Parathyroid adenoma (tissue), 2 donors: Measurements from ENCODE around the gene LSM10.

Experiments used
- H2AFZ ChIP-seq: fragments of 300-600 bp; sonication (generic); one replicate; pipeline ENCODE4 v1.7.0; 2017; ENCODE audit warnings: antibody characterized with exemption, mild to moderate bottlenecking
- H3K27ac ChIP-seq: fragments of 300-600 bp; sonication (generic); one replicate; pipeline ENCODE4 v1.7.0; 2017
- H3K27me3 ChIP-seq: fragments of 300-600 bp; sonication (generic); one replicate; pipeline ENCODE4 v1.7.0; 2017; ENCODE audit warnings: low read length; ENCODE audit not compliant: control insufficient read depth, insufficient read depth
- H3K36me3 ChIP-seq: fragments of 300-600 bp; sonication (generic); one replicate; pipeline ENCODE4 v1.7.0; 2017; ENCODE audit warnings: low read length; ENCODE audit not compliant: control insufficient read depth, insufficient read depth
- H3K4me1 ChIP-seq: fragments of 300-600 bp; sonication (generic); one replicate; pipeline ENCODE4 v1.7.0; 2017; ENCODE audit warnings: control low read depth
- H3K4me2 ChIP-seq: fragments of 300-600 bp; sonication (generic); one replicate; pipeline ENCODE4 v1.7.0; 2017; ENCODE audit warnings: low read length
- H3K4me3 ChIP-seq: fragments of 300-600 bp; sonication (generic); one replicate; pipeline ENCODE4 v1.7.0; 2017; ENCODE audit warnings: low read depth, low read length
- H3K79me2 ChIP-seq: fragments of 300-600 bp; sonication (generic); one replicate; pipeline ENCODE4 v1.7.0; 2017; ENCODE audit warnings: control low read depth
- H3K9ac ChIP-seq: fragments of 300-600 bp; sonication (generic); one replicate; pipeline ENCODE4 v1.7.0; 2017; ENCODE audit warnings: mild to moderate bottlenecking
- H3K9me3 ChIP-seq: fragments of 300-600 bp; sonication (generic); one replicate; pipeline ENCODE4 v1.7.0; 2017; ENCODE audit warnings: low read length; ENCODE audit not compliant: control insufficient read depth
- TF ChIP-seq, protein P1 (sequence below): fragments of 300-600 bp; sonication (generic); IDR thresholded peaks from one replicate; pipeline ENCODE4 v1.7.0; 2017; ENCODE audit warnings: antibody characterized with exemption, mild to moderate bottlenecking
- donor health status: primary hyperparathyroidism.

The LSM10 gene

DNA sequence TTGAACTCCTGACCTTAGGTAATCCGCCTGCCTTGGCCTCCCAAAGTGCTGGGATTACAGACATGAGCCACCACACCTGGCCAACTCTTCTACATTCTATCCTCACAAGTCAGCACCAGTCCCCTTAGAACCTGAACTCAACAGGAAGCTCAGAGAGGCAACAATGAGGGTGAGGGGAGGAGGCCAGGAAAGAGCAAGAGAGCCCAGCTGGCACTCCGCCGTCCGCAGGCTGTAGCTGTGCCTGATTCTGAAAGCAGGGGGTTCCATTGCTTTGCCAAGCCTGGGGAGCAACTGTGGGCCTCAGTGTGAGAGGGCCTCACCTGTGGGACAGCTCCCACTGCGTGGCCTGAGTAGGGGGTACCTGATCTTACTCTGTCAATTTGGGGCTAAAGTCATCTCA, 30.6 kb downstream of the LSM10 start:
- Histone ChIP-seq H3K36me3 (no peaks in the 10 kb centered on the region), H3K4me2 (no peak overlapping the region), H3K27ac (no peak overlapping the region), H3K79me2 (peaks cover 10% of the 10 kb centered on the region), H3K4me3 (no peak overlapping the region), H3K27me3 (no peaks in the 10 kb centered on the region), H3K4me1 (peaks cover 4% of the 10 kb centered on the region), H2AFZ (no peak overlapping the region), H3K9ac (no peak overlapping the region), H3K9me3 (no peaks in the 10 kb centered on the region)
- TF ChIP-seq, protein P1, sequence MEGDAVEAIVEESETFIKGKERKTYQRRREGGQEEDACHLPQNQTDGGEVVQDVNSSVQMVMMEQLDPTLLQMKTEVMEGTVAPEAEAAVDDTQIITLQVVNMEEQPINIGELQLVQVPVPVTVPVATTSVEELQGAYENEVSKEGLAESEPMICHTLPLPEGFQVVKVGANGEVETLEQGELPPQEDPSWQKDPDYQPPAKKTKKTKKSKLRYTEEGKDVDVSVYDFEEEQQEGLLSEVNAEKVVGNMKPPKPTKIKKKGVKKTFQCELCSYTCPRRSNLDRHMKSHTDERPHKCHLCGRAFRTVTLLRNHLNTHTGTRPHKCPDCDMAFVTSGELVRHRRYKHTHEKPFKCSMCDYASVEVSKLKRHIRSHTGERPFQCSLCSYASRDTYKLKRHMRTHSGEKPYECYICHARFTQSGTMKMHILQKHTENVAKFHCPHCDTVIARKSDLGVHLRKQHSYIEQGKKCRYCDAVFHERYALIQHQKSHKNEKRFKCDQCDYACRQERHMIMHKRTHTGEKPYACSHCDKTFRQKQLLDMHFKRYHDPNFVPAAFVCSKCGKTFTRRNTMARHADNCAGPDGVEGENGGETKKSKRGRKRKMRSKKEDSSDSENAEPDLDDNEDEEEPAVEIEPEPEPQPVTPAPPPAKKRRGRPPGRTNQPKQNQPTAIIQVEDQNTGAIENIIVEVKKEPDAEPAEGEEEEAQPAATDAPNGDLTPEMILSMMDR: no peak

DNA sequence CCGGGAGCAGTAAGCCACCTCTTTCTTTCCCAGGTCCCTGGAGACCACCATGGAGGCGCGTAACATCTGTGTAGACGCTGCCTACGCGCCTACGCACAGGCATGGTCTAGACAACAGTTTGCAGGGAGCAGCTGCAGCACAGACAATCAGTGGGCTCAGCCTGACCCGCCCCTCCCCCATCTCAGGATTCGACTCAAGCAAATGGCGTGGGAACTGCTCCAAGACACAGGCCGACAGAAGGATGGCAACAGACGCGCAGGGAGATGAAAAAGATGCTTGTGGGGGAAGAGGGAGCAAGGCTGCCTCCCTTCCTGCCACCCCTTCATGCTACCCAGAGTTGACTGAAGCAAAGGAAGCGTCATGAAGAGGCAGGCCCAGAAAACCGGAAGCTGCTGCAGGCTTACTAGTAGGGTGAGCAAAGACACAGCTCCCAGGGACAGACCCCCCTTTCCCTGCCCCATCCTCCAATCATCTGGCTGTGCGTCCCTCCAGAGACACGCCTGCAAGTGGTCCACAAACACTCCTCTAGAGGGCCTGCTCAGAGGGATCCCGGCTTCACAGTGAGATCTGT, 31.5 kb downstream of the LSM10 start:
- no peak overlapping the region for H3K9ac ChIP-seq
- peak overlapping the region; percentile 19 for H3K27ac ChIP-seq

DNA sequence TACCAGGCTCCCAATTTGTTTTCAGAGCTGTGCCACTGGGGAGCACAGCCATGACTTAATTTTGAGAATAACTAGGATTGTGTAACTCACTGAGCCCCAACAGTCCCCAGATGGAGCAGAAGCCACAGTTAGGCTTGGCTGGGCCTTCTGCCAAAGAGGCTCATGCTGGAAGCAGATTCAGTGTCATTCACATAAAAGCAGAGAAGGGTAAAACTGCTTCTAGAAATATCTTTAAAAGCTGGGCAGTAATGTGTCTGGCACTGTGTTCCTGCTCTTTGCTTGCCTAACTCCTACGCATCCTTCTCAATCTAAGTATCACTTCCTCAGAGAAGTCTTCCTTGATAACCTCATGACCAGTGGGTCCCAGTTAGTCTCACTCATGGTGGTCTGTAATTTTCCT, 32.3 kb downstream of the LSM10 start:
- Histone ChIP-seq H3K9me3 (no peaks in the 10 kb centered on the region), H2AFZ (no peak overlapping the region), H3K9ac (no peak overlapping the region), H3K4me1 (peaks cover 4% of the 10 kb centered on the region), H3K4me2 (no peak overlapping the region), H3K4me3 (no peak overlapping the region), H3K27me3 (no peaks in the 10 kb centered on the region), H3K27ac (no peak overlapping the region), H3K79me2 (peaks cover 13% of the 10 kb centered on the region), H3K36me3 (no peaks in the 10 kb centered on the region)
- TF ChIP-seq, protein P1: no peak

More for the DNA sequence above, 31.5 kb downstream of the LSM10 start:
- Histone ChIP-seq H3K4me3 (no peak overlapping the region), H3K36me3 (no peaks in the 10 kb centered on the region), H3K9me3 (no peaks in the 10 kb centered on the region), H3K27me3 (no peaks in the 10 kb centered on the region), H3K4me2 (no peak overlapping the region), H2AFZ (no peak overlapping the region), H3K4me1 (peaks cover 4% of the 10 kb centered on the region), H3K79me2 (peaks cover 13% of the 10 kb centered on the region)
- TF ChIP-seq, protein P1: no peak

DNA sequence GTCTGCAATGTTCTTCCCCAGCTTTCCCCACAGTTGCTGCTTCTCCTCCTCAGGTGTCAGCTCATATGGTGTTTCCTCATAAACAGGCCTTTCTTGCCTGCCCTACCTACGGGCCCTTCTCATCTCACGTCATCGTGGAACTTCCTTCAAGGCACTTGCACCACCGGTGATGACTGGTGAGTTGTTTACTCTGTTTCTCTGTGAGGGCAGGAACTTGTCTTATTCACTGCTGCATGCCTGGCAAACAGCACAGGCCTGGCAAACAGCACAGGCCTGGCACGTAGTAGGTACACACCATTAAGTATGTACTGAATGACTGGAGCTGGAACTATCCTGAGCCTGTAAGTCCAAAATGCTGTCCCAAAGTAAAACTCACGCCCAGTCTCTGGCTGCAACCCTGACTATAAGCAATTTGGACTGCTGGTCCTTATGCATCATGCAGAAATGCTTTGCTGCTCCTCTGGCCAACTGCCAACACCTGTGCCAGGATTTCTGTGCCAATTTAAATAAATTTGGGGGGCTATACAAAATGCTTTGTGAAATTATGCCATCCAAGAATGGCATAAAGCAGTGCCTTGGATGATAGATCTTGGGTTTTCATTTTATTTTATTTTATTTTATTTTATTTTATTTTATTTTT, 37.7 kb downstream of the LSM10 start:
- Histone ChIP-seq H3K79me2 (peaks cover 7% of the 10 kb centered on the region), H3K4me1 (peaks cover 3% of the 10 kb centered on the region), H3K4me2 (peak overlapping the region; percentile 41), H3K36me3 (no peaks in the 10 kb centered on the region), H3K27ac (no peak overlapping the region), H3K27me3 (no peaks in the 10 kb centered on the region), H3K9ac (no peak overlapping the region), H2AFZ (no peak overlapping the region), H3K9me3 (no peaks in the 10 kb centered on the region), H3K4me3 (no peak overlapping the region)
- TF ChIP-seq, protein P1: no peak

DNA sequence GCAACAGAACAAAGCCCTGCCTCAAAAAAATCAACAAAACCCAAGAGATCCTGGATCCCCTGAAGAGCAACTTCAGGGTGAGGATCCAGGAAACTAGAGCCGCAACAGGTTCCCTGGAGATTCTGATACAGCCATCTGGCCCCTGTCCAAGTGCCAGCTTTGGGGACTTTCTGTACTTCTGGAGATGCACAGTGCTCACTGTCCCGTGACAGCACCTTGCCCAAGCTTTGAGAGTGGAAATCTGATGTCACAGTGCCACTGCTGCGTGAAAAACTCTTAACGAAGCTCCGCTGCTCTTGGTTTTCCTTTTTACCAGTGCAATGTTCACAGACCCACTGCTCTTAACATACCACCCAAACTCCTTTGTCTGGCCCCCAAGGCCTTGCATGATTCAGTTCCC, 38.3 kb downstream of the LSM10 start:
- Histone ChIP-seq H3K27ac (no peak overlapping the region), H3K4me3 (no peak overlapping the region), H3K4me1 (peaks cover 3% of the 10 kb centered on the region), H3K9ac (no peak overlapping the region), H3K27me3 (no peaks in the 10 kb centered on the region), H3K9me3 (no peaks in the 10 kb centered on the region), H3K36me3 (no peaks in the 10 kb centered on the region), H3K4me2 (peak overlapping the region; percentile 41), H2AFZ (no peak overlapping the region), H3K79me2 (peaks cover 7% of the 10 kb centered on the region)
- TF ChIP-seq, protein P1: no peak
